ENCODE data around the gene MPDU1.
"Not testable (repeated sequence)": the region's sequence is repeated elsewhere in the genome, so short reads cannot be mapped to it uniquely, and the experiment has no call there.

MPDU1 gene

DNA sequence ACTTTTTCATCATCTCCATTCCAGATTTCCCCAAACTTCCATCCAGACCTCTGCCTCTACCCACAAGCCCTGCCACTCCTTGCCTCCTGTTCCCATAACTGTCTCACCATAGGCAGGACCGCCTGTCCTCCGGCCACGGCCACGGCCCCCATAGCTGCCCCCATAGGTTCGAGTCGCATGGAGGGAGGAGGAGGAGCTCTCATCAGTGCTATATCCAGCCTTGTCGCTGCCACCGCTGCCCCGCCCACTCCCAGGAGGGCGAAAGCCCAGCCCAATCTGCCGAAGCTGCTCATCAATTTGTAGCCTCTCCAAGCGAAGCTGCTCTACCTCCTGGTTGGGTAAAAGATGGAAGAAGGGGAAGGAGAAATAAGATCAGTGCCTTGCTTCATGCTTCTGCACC, 9.6 kb downstream of the MPDU1 start:
- Histone ChIP-seq H2AFZ (ENCODE audit: low read length) (no peak overlapping the region), H3K4me1 (ENCODE audit: control insufficient read depth in 2 of 2, insufficient read depth in 1 of 2, low read depth in 1 of 2, low read length in 2 of 2) (peaks cover 11 to 34% of the 10 kb centered on the region in 2 donors), H3K4me3 (ENCODE audit: low read length in 2 of 2) (no peak overlapping the region), H4K91ac (ENCODE audit: low read depth, low read length, poor library complexity) (peak overlapping the region; percentile 2), H4K8ac (ENCODE audit: low read depth, low read length) (no peak overlapping the region), H3K79me1 (ENCODE audit: low read depth, low read length) (no peaks in the 10 kb centered on the region), H3K9me3 (replicated peaks in 1 of 2; ENCODE audit: control insufficient read depth in 2 of 2, insufficient read depth in 1 of 2, low read depth in 1 of 2, low read length in 2 of 2) (no peaks in the 10 kb centered on the region), H2BK5ac (ENCODE audit: low read length) (no peak overlapping the region), H3K27ac (replicated peaks; ENCODE audit: low read length) (peak overlapping the region; percentile 49), H3K23ac (ENCODE audit: low read depth, low read length, poor library complexity) (no peak overlapping the region), H2BK12ac (ENCODE audit: low read length) (no peak overlapping the region), H3K27me3 (ENCODE audit: control insufficient read depth in 3 of 3, insufficient read depth in 3 of 3, low read depth in 1 of 3, low read length in 3 of 3) (no peaks in the 10 kb centered on the region), H3K4me2 (ENCODE audit: insufficient read depth, low read length, poor library complexity, severe bottlenecking) (no peak overlapping the region), H2BK120ac (ENCODE audit: low read depth, low read length) (no peak overlapping the region), H3K4ac (ENCODE audit: low read length) (no peak overlapping the region), H3K9ac (ENCODE audit: low read depth, low read length, poor library complexity) (peak overlapping the region; percentile 36), H3K18ac (ENCODE audit: low read length) (no peak overlapping the region), H3K36me3 (replicated peaks in 1 of 2; ENCODE audit: control insufficient read depth in 2 of 2, insufficient read depth in 2 of 2, low read length in 2 of 2) (peaks cover 50 to 93% of the 10 kb centered on the region in 2 donors), H2AK5ac (ENCODE audit: low read depth, low read length) (no peak overlapping the region), H2BK15ac (ENCODE audit: low read length) (no peak overlapping the region), H3K14ac (ENCODE audit: low read length) (no peak overlapping the region)
- WGBS, 2 donors (ENCODE audit: extremely low coverage in 2 of 2, insufficient read length in 2 of 2, insufficient replicate concordance in 1 of 2), result no CpG with 5 or more reads among the region's 12 CpGs
- no peak for DNase-seq (ENCODE audit: low spot score)

DNA sequence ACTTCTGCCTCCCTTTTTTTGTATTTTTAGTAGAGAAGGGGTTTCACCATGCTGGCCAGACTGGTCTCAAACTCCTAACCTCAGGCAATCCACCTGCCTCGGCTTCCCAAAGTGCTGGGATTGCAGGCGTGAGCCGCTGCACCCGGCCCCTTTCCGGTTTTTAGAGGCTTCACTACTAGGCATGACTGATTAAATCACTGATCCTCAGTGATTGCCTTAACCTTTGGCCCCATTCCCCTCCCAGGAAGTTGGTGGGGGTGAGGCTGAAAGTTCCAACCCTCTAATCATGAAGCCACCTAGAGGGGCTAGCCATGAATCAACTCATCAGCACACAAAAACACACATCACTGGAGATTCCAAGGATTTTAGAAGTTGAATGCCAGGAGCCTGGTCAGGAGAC, 13.9 kb downstream of the MPDU1 start:
- not testable (repeated sequence) for H2BK12ac ChIP-seq (ENCODE audit: low read length); H3K14ac ChIP-seq (ENCODE audit: low read length); H3K9me3 ChIP-seq (replicated peaks in 1 of 2; ENCODE audit: control insufficient read depth in 2 of 2, insufficient read depth in 1 of 2, low read depth in 1 of 2, low read length in 2 of 2); H3K4me3 ChIP-seq (ENCODE audit: low read length in 2 of 2); H2AFZ ChIP-seq (ENCODE audit: low read length); H2BK5ac ChIP-seq (ENCODE audit: low read length); H3K27ac ChIP-seq (replicated peaks; ENCODE audit: low read length); H3K79me1 ChIP-seq (ENCODE audit: low read depth, low read length); H3K9ac ChIP-seq (ENCODE audit: low read depth, low read length, poor library complexity); DNase-seq (ENCODE audit: low spot score); H3K4me2 ChIP-seq (ENCODE audit: insufficient read depth, low read length, poor library complexity, severe bottlenecking); H2BK15ac ChIP-seq (ENCODE audit: low read length); H2BK120ac ChIP-seq (ENCODE audit: low read depth, low read length); H3K18ac ChIP-seq (ENCODE audit: low read length); H3K4ac ChIP-seq (ENCODE audit: low read length); H4K91ac ChIP-seq (ENCODE audit: low read depth, low read length, poor library complexity); H3K4me1 ChIP-seq (ENCODE audit: control insufficient read depth in 2 of 2, insufficient read depth in 1 of 2, low read depth in 1 of 2, low read length in 2 of 2); H3K23ac ChIP-seq (ENCODE audit: low read depth, low read length, poor library complexity); H2AK5ac ChIP-seq (ENCODE audit: low read depth, low read length); H4K8ac ChIP-seq (ENCODE audit: low read depth, low read length); H3K27me3 ChIP-seq (ENCODE audit: control insufficient read depth in 3 of 3, insufficient read depth in 3 of 3, low read depth in 1 of 3, low read length in 3 of 3)
- H3K36me3 ChIP-seq (replicated peaks in 1 of 2; ENCODE audit: control insufficient read depth in 2 of 2, insufficient read depth in 2 of 2, low read length in 2 of 2), result peaks cover 49 to 92% of the 10 kb centered on the region in 2 donors
- WGBS, 2 donors (ENCODE audit: extremely low coverage in 2 of 2, insufficient read length in 2 of 2, insufficient replicate concordance in 1 of 2), result no CpG with 5 or more reads among the region's 5 CpGs

- no peak overlapping the region for H3K4ac ChIP-seq (ENCODE audit: low read length)
- H2BK120ac ChIP-seq (ENCODE audit: low read depth, low read length), result no peak overlapping the region
- H2AK5ac ChIP-seq (ENCODE audit: low read depth, low read length), result no peak overlapping the region
- H3K18ac ChIP-seq (ENCODE audit: low read length), result no peak overlapping the region
- H2BK5ac ChIP-seq (ENCODE audit: low read length), result no peak overlapping the region
- H3K79me1 ChIP-seq (ENCODE audit: low read depth, low read length), result no peaks in the 10 kb centered on the region
- H2AFZ ChIP-seq (ENCODE audit: low read length), result no peak overlapping the region
- H3K4me2 ChIP-seq (ENCODE audit: insufficient read depth, low read length, poor library complexity, severe bottlenecking), result no peak overlapping the region
- no peaks in the 10 kb centered on the region for H3K27me3 ChIP-seq (ENCODE audit: control insufficient read depth in 3 of 3, insufficient read depth in 3 of 3, low read depth in 1 of 3, low read length in 3 of 3)
- H3K4me3 ChIP-seq (ENCODE audit: low read length in 2 of 2), result no peak overlapping the region
- H3K4me1 ChIP-seq (ENCODE audit: control insufficient read depth in 2 of 2, insufficient read depth in 1 of 2, low read depth in 1 of 2, low read length in 2 of 2), result no peaks in the 10 kb centered on the region
- H4K8ac ChIP-seq (ENCODE audit: low read depth, low read length), result no peak overlapping the region
- H3K14ac ChIP-seq (ENCODE audit: low read length), result no peak overlapping the region
- H3K9me3 ChIP-seq (replicated peaks in 1 of 2; ENCODE audit: control insufficient read depth in 2 of 2, insufficient read depth in 1 of 2, low read depth in 1 of 2, low read length in 2 of 2), result peaks cover 0 to 1% of the 10 kb centered on the region in 2 donors
- no peak overlapping the region for H3K23ac ChIP-seq (ENCODE audit: low read depth, low read length, poor library complexity)
- no peak overlapping the region for H2BK12ac ChIP-seq (ENCODE audit: low read length)
- DNase-seq (ENCODE audit: low spot score), result no peak
- H3K36me3 ChIP-seq (replicated peaks in 1 of 2; ENCODE audit: control insufficient read depth in 2 of 2, insufficient read depth in 2 of 2, low read length in 2 of 2), result peaks cover 35 to 86% of the 10 kb centered on the region in 2 donors
- H3K27ac ChIP-seq (replicated peaks; ENCODE audit: low read length), result no peak overlapping the region
- no peak overlapping the region for H3K9ac ChIP-seq (ENCODE audit: low read depth, low read length, poor library complexity)
- no peak overlapping the region for H4K91ac ChIP-seq (ENCODE audit: low read depth, low read length, poor library complexity)
- no CpG with 5 or more reads among the region's 4 CpGs for WGBS, 2 donors (ENCODE audit: extremely low coverage in 2 of 2, insufficient read length in 2 of 2, insufficient replicate concordance in 1 of 2)
- no peak overlapping the region for H2BK15ac ChIP-seq (ENCODE audit: low read length)
Measured at GRCh38 chr17:7606280-7606679, 22.6 kb downstream of the MPDU1 start.

DNA sequence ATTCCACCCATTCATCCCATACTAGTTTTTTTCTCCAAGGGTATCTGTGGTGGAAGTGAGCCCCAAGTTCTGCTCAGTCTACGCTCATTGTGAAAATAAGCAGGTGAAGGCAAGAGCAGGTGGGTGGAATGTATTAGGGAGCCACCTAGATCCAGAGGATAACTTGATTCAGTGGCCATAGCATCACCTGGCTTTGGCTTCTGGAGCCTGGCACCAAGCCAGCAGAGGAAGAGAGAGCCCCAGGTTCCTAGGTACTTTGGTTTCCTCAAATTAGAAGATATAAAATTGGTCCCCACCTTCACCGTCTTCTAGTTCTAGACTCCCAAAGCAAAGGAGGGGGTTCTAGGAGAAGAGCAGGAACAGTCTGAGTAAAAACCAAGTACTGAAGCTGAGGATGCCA, 27.0 kb downstream of the MPDU1 start:
- no peak for DNase-seq (ENCODE audit: low spot score)
- H3K14ac ChIP-seq (ENCODE audit: low read length), result no peak overlapping the region
- H2BK12ac ChIP-seq (ENCODE audit: low read length), result no peak overlapping the region
- peaks cover 13 to 59% of the 10 kb centered on the region in 2 donors for H3K36me3 ChIP-seq (replicated peaks in 1 of 2; ENCODE audit: control insufficient read depth in 2 of 2, insufficient read depth in 2 of 2, low read length in 2 of 2)
- H2BK120ac ChIP-seq (ENCODE audit: low read depth, low read length), result no peak overlapping the region
- no peak overlapping the region for H3K23ac ChIP-seq (ENCODE audit: low read depth, low read length, poor library complexity)
- no peaks in the 10 kb centered on the region for H3K9me3 ChIP-seq (replicated peaks in 1 of 2; ENCODE audit: control insufficient read depth in 2 of 2, insufficient read depth in 1 of 2, low read depth in 1 of 2, low read length in 2 of 2)
- no peak overlapping the region for H3K4me2 ChIP-seq (ENCODE audit: insufficient read depth, low read length, poor library complexity, severe bottlenecking)
- no peak overlapping the region for H2BK15ac ChIP-seq (ENCODE audit: low read length)
- no peak overlapping the region for H2BK5ac ChIP-seq (ENCODE audit: low read length)
- H3K9ac ChIP-seq (ENCODE audit: low read depth, low read length, poor library complexity), result no peak overlapping the region
- no peak overlapping the region for H4K8ac ChIP-seq (ENCODE audit: low read depth, low read length)
- H3K79me1 ChIP-seq (ENCODE audit: low read depth, low read length), result peaks cover 3% of the 10 kb centered on the region
- no peak overlapping the region for H2AK5ac ChIP-seq (ENCODE audit: low read depth, low read length)
- no peaks in the 10 kb centered on the region for H3K27me3 ChIP-seq (ENCODE audit: control insufficient read depth in 3 of 3, insufficient read depth in 3 of 3, low read depth in 1 of 3, low read length in 3 of 3)
- H3K4me1 ChIP-seq (ENCODE audit: control insufficient read depth in 2 of 2, insufficient read depth in 1 of 2, low read depth in 1 of 2, low read length in 2 of 2), result peaks cover 8 to 9% of the 10 kb centered on the region in 2 donors
- H4K91ac ChIP-seq (ENCODE audit: low read depth, low read length, poor library complexity), result no peak overlapping the region
- H3K18ac ChIP-seq (ENCODE audit: low read length), result no peak overlapping the region
- H2AFZ ChIP-seq (ENCODE audit: low read length), result no peak overlapping the region
- H3K27ac ChIP-seq (replicated peaks; ENCODE audit: low read length), result no peak overlapping the region
- no peak overlapping the region for H3K4me3 ChIP-seq (ENCODE audit: low read length in 2 of 2)
- no CpG with 5 or more reads among the region's 2 CpGs for WGBS, 2 donors (ENCODE audit: extremely low coverage in 2 of 2, insufficient read length in 2 of 2, insufficient replicate concordance in 1 of 2)
- no peak overlapping the region for H3K4ac ChIP-seq (ENCODE audit: low read length)

All from neuronal stem cell (in vitro differentiated cells).